Skeletal muscle satellite cell (primary cell): ENCODE results near the gene CFAP77.

Source experiments
- small RNA-seq: library from RNA; depleted of rRNA; stranded (forward); fragments of <200 nt; gene quantifications from one replicate; pipeline ENCODE3, GENCODE V24; 2012

The CFAP77 gene

Small RNA genes within 50 kb of the gene (small RNA-seq; reads per million reads assigned to genes)
- gene RNU5D-2P = 0.35 reads per million
